Heart right ventricle (tissue), 16 donors: Measurements from ENCODE around the gene PIK3R6. TPM values are rescaled to one million over a fixed set of nuclear protein-coding genes. Genes with fewer than 3 reads are reported as not detected.
A peak's percentile ranks its signal among the peaks of the same experiment; 100 is the strongest.

Source experiments
- ATAC-seq, 8 donors: fragments of 200-7000 bp; cut with Tn5 transposase; one replicate each; pipeline ENCODE4 v1.9.1; 2020; ENCODE audit warnings: mild to moderate bottlenecking in 8 of 8, moderate library complexity in 8 of 8, moderate number of reproducible peaks in 1 of 8
- DNase-seq, 2 donors: peaks; one replicate each; pipeline ENCODE4 v3.0.0-alpha.2; 2020
- H3K27ac ChIP-seq, 10 donors: fragments of 200-600 bp; sonication (generic) in 2 of 10; one replicate each; pipeline versions ENCODE4 v1.5.0 to v1.8.0; 2020 to 2022; ENCODE audit warnings: mild to moderate bottlenecking in 3 of 10
- H3K27me3 ChIP-seq, 7 donors: fragments of 200-600 bp; one replicate each; pipeline ENCODE4 v1.8.0; 2021 to 2022; ENCODE audit warnings: mild to moderate bottlenecking in 2 of 7
- H3K36me3 ChIP-seq, 9 donors: fragments of 200-600 bp; sonication (generic) in 1 of 9; one replicate each; pipeline versions ENCODE4 v1.5.0 to v1.8.0; 2020 to 2022; ENCODE audit warnings: mild to moderate bottlenecking in 2 of 9
- H3K4me1 ChIP-seq, 9 donors: fragments of 200-600 bp; sonication (generic) in 1 of 9; one replicate each; pipeline versions ENCODE4 v1.5.0 to v1.8.0; 2020 to 2022; ENCODE audit warnings: mild to moderate bottlenecking in 4 of 9
- H3K4me3 ChIP-seq, 10 donors: fragments of 200-600 bp; sonication (generic) in 2 of 10; one replicate each; pipeline versions ENCODE4 v1.5.0 to v1.8.0; 2020 to 2022; ENCODE audit warnings: mild to moderate bottlenecking in 7 of 10, moderate library complexity in 2 of 10
- H3K9me3 ChIP-seq, 11 donors: fragments of 200-600 bp in 10 of 11; sonication (generic) in 2 of 11; one replicate each; pipeline versions ENCODE4 v1.5.0 to v1.8.0; 2013 to 2022; ENCODE audit warnings: mild to moderate bottlenecking in 2 of 11, control low read depth in 1 of 11, moderate library complexity in 1 of 11
- WGBS, 2 donors: extraction: QIAGEN DNeasy Blood & Tissue Kit; methylation state at CpG; one replicate each; pipeline ENCODE4 v1.1.7; 2013; ENCODE audit warnings: inconsistent platforms in 1 of 2; 5-methylcytosine and 5-hydroxymethylcytosine counted together
- intact Hi-C, 10 donors: fragments of 100-400 bp; cut with DNase I; formaldehyde crosslinking; loops; one replicate each; pipeline versions ENCODE4 v1.11.1 to v1.14.2; 2022
- polyA plus RNA-seq, 2 donors: library from polyadenylated mRNA; stranded (reverse); fragments of 200-250 nt; gene quantifications; one replicate each; pipeline ENCODE4 v1.2.3, GENCODE V29; 2013
- total RNA-seq, 10 donors: library from RNA; stranded (reverse); fragmentation: NEBNext Ultra II Directional in 3 of 10; extraction: Animal tissue kit (Norgen Biotek cat#: 25700) in 3 of 10; gene quantifications; one replicate each; pipeline versions ENCODE4 v1.2.1 to v1.2.4, GENCODE V29; 2021 to 2023
- TF ChIP-seq, protein P1 (sequence below), 9 donors: fragments of 200-600 bp; sonication (generic) in 2 of 9; IDR thresholded peaks; one replicate each; pipeline versions ENCODE4 v1.5.0 to v1.8.0; 2021 to 2022; ENCODE audit warnings: antibody characterized with exemption in 9 of 9, mild to moderate bottlenecking in 5 of 9, moderate library complexity in 1 of 9
- donor health status: Arrhythmogenic right ventricular cardiomyopathy.
- donor health status: ischemic (EF 13 %, LVEDD 7.1; RV severe dilation, severe dysfunction).
- donor health status: healthy with polysubstance abuse.
- donor health status: DM: no; HTN: yes; CAD: no.
- donor health status: DM: no; HTN: no; CAD: no.
- donor health status: ischemic (EF 25% LVEDD 6.9; RV normal size, moderate dysfunction).
- donor health status: ischemic (EF 25% LVEDD 5.7; RV mildly dilated, moderate dysfunction).
- donor health status: healthy.
- donor health status: DM: yes; HTN: yes; CAD: no.
- donor health status: Ischemic cardiomyopathy.
- donor health status: ischemic (EF 35%, LVEDD 5.7; RV mildly dilated, moderate dysfunction).
- donor health status: nonischemic (EF 11% LVEDD 7.7; RV severe dilation, severe dysfunction).
- donor health status: DM: yes; HTN: yes; CAD: no.
- donor health status: PGD.
- donor health status: ischemic (EF 29% LVEDD 5.4; RV normal size, mild dysfunction).
- donor health status: nonischemic (EF 23%, LVEDD 6.1; RV moderate dilation, normal function).

PIK3R6 gene
- total and polyA plus RNA-seq, 12 donors: 0.32 to 3.4 (median 1.0) TPM

DNA sequence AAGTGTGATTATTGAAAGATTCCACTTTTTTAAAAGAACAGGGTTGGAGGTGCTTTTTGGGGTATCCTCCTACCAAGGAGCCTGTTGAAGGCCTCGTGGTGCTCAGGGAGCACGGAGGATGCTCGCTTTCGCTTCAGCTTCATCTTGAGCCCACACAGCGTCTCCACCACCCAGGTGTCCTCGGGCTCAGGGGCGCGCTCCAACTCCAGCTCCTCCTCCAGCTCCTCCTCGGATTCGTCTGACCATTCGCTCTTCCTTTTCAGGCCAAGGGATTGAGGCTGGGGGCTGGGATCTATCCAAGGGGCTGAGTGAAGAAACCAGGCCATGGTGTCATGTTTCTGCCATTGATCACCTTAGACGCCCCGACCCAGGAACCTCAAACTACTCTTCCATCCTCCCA is 110.3 kb downstream of the PIK3R6 start:
- no peak overlapping the region for H3K4me3 ChIP-seq
- no peak overlapping the region for H3K27ac ChIP-seq
- DNase-seq: no peak
- peaks cover 0 to 18% (median 0%) of the 10 kb centered on the region in 7 donors for H3K27me3 ChIP-seq
- no peaks in the 10 kb centered on the region for H3K36me3 ChIP-seq
- no peaks in the 10 kb centered on the region for H3K4me1 ChIP-seq
- H3K9me3 ChIP-seq: peaks cover 0 to 4% (median 0%) of the 10 kb centered on the region in 11 donors
- intact Hi-C loops: loop anchor here in 3 of 10 donors (5.0 to 10.0 kb wide), 2 partner anchors 138 to 190 kb away; no protein-coding TSS in a partner anchor
- WGBS, 2 donors: 85 to 88% methylated on average over 13 of the region's 13 CpGs
- ATAC-seq: no peak
- TF ChIP-seq, protein P1, sequence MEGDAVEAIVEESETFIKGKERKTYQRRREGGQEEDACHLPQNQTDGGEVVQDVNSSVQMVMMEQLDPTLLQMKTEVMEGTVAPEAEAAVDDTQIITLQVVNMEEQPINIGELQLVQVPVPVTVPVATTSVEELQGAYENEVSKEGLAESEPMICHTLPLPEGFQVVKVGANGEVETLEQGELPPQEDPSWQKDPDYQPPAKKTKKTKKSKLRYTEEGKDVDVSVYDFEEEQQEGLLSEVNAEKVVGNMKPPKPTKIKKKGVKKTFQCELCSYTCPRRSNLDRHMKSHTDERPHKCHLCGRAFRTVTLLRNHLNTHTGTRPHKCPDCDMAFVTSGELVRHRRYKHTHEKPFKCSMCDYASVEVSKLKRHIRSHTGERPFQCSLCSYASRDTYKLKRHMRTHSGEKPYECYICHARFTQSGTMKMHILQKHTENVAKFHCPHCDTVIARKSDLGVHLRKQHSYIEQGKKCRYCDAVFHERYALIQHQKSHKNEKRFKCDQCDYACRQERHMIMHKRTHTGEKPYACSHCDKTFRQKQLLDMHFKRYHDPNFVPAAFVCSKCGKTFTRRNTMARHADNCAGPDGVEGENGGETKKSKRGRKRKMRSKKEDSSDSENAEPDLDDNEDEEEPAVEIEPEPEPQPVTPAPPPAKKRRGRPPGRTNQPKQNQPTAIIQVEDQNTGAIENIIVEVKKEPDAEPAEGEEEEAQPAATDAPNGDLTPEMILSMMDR (IDR thresholded peaks at IDR 0.05): no peak

GRCh38 chr17:8755590-8756255 is 111.8 kb downstream of the PIK3R6 start:
- TF ChIP-seq, protein P1 (IDR thresholded peaks at IDR 0.05): no peak
- DNase-seq (no peak), ATAC-seq (no peak)
- no peak overlapping the region for H3K27ac ChIP-seq
- intact Hi-C loops: loop anchor here in 3 of 10 donors (5.0 to 10.0 kb wide), 2 partner anchors 139 to 188 kb away; no protein-coding TSS in a partner anchor
- no peaks in the 10 kb centered on the region for H3K36me3 ChIP-seq
- H3K4me3 ChIP-seq: no peak overlapping the region
- 94 to 95% methylated on average over 12 of the region's 12 CpGs for WGBS, 2 donors
- H3K4me1 ChIP-seq: peaks cover 0 to 5% (median 0%) of the 10 kb centered on the region in 9 donors
- H3K27me3 ChIP-seq: peaks cover 0 to 18% (median 0%) of the 10 kb centered on the region in 7 donors
- no peaks in the 10 kb centered on the region for H3K9me3 ChIP-seq

DNA sequence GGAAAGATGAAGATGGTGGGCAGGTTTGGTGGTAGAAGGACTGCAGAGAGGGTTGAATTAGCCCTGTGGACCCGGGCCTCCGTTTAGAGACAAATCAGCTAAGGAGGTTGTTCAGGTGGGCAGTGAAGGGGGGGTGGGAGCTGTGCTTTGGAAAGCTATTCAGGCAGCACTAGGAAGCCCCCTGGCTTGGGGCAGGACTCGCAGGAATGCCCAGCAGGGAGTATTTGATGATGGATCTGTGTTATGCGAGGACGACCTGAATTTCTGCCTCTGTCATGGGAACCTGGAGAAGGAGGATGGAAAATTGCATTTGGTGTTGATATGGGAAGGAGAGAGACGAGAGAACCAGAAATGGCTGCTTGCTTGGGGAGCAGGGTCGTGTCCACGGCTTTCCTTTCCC is 112.6 kb downstream of the PIK3R6 start:
- H3K4me1 ChIP-seq: peaks cover 0 to 5% (median 0%) of the 10 kb centered on the region in 9 donors
- H3K4me3 ChIP-seq: no peak overlapping the region
- no peaks in the 10 kb centered on the region for H3K36me3 ChIP-seq
- H3K27me3 ChIP-seq: peaks cover 0 to 18% (median 0%) of the 10 kb centered on the region in 7 donors
- intact Hi-C loops: loop anchor here in 3 of 10 donors (5.0 to 10.0 kb wide), 2 partner anchors 140 to 188 kb away; no protein-coding TSS in a partner anchor
- TF ChIP-seq, protein P1 (IDR thresholded peaks at IDR 0.05): no peak
- WGBS, 2 donors: 77 to 80% methylated on average over 8 of the region's 8 CpGs
- H3K27ac ChIP-seq: no peak overlapping the region
- DNase-seq (no peak), ATAC-seq (no peak)
- H3K9me3 ChIP-seq: no peaks in the 10 kb centered on the region

- peaks cover 0 to 18% (median 0%) of the 10 kb centered on the region in 7 donors for H3K27me3 ChIP-seq
- ATAC-seq: no peak
- no peaks in the 10 kb centered on the region for H3K36me3 ChIP-seq
- DNase-seq: no peak
- H3K4me1 ChIP-seq: peaks cover 0 to 5% (median 0%) of the 10 kb centered on the region in 9 donors
- no peaks in the 10 kb centered on the region for H3K9me3 ChIP-seq
- no peak overlapping the region for H3K4me3 ChIP-seq
- intact Hi-C loops: loop anchor here in 2 of 10 donors (10.0 kb wide), 1 partner anchor 141 kb away; no protein-coding TSS in a partner anchor
- no peak overlapping the region for H3K27ac ChIP-seq
- TF ChIP-seq, protein P1 (IDR thresholded peaks at IDR 0.05): peak in 5 of 9 donors; percentile 12 to 36 (median 20)
- 48 to 55% methylated on average over 1 of the region's 1 CpG for WGBS, 2 donors
Measured at GRCh38 chr17:8753976-8754440, 113.5 kb downstream of the PIK3R6 start.
